K562 (cell line): ENCODE data around the gene MKNK2. TPM values are rescaled to one million over a fixed set of nuclear protein-coding genes. Genes with fewer than 3 reads are reported as not detected.

Source experiments
- DLX4 ChIP-seq: fragments of 250-450 bp; sonication (Bioruptor Pico); IDR thresholded peaks from 2 replicates; pipeline ENCODE4 v1.6.1; 2021; ENCODE audit warnings: mild to moderate bottlenecking
- MAFF ChIP-seq: IDR thresholded peaks from 2 replicates; pipeline ENCODE4 v1.6.1; 2012; ENCODE audit warnings: low read length, improper control_type of control experiment
- MYC ChIP-seq, 2 experiments: fragments of 250-450 bp in 1 of 2; sonication (Bioruptor Pico) in 1 of 2; IDR thresholded peaks; 2 replicates each; pipeline versions ENCODE4 v1.5.1 to v1.6.1; 2012 to 2021; ENCODE audit warnings: low read depth in 2 of 2, borderline replicate concordance in 1 of 2, improper control_type of control experiment in 1 of 2, low read length in 1 of 2, mild to moderate bottlenecking in 1 of 2, moderate library complexity in 1 of 2
- NFE2 ChIP-seq: IDR thresholded peaks from 2 replicates; pipeline ENCODE4 v1.6.1; 2014; ENCODE audit warnings: antibody characterized with exemption, low read depth
- ZNF12 ChIP-seq: sonication (generic); formaldehyde crosslinking; IDR thresholded peaks from 2 replicates; pipeline ENCODE4 v1.4.0; 2020; ENCODE audit warnings: mild to moderate bottlenecking, missing genetic modification reagents
- ZNF282 ChIP-seq: sonication (generic); formaldehyde crosslinking; IDR thresholded peaks from 2 replicates; pipeline ENCODE4 v1.8.1; 2023; ENCODE audit warnings: missing genetic modification reagents
- polyA plus RNA-seq, 8 experiments: library from polyadenylated mRNA; depleted of rRNA in 4 of 8; stranded (reverse) in 5 of 8; unstranded in 3 of 8; fragments of >200 nt; fragmentation: Nextera tagmentation in 2 of 8; fragmentation: Illumina TruSeq in 1 of 8; extraction: Ambion mirVana in 2 of 8; extraction: Trizol in 1 of 8; gene quantifications; 2 replicates each; pipeline versions ENCODE4 v1.2.1 to v1.2.3, GENCODE V29; 2011 to 2014; ENCODE audit warnings: inconsistent platforms in 1 of 8, missing spikeins in 1 of 8
- total RNA-seq, 7 experiments: library from RNA; depleted of rRNA in 6 of 7; stranded (reverse); fragments of >200 nt in 6 of 7; fragmentation: Illumina TruSeq in 2 of 7; extraction: Trizol in 2 of 7; gene quantifications; 2 replicates each; pipeline versions ENCODE4 v1.2.1 to v1.2.3, GENCODE V29; 2011 to 2021; ENCODE audit warnings: low replicate concordance in 1 of 7
- TF ChIP-seq, protein P1 (sequence below): fragments of 450-650 bp; IDR thresholded peaks from 2 replicates; pipeline ENCODE4 v1.6.1; 2016; ENCODE audit warnings: low read depth

MKNK2 gene
- total and polyA plus RNA-seq, 9 of the 15 experiments (the other 6 are each of a cell fraction or from before 2014, with no cell fraction given), result 5.1 to 191 (median 51.9) TPM

DNA sequence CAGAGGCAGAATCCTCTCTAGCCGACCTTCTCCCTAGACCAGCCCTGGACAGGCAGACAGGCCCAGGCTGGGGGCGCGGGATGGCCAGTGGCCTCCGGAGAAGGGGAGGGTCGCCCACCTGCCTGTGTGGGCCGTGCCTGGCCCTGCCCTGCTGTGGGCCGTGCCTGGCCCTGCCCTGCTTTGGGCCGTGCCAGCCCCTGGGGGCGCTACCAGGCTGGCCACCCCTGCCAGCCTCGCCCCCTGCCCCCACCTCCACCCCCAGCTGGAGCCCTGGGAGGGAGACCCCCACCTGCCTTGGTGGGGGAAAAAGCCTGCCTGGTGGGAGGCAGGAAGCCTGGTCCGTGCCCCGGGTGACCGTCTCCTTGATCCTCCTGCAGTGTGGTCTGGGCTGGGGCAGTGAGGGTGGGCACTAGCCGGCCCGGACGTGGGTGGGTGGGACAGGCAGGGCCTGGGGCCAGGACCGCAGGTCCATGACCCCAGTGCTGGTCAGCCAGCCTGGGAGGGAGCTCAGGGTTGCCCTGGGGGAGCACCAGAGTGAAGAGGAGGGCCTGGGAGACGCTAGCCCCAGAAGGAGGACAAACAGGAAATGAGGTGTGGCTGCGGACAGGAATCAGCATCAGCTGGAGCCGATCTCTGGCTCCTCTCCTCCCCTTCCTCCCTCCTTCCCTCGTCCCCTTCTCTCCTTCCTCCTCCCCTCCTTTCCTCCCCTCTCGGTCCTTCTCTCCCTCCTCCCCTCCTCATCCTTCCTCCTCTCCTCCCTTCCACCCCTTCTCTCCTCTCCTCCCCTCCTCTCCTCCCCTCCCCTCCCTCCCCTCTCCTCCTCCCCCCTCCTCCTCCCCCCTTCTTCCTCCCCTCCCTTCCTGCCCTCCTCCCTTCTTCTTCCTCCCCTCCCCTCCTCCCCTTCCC lies 5.1 kb upstream of the MKNK2 start (continued):
- TF ChIP-seq, protein P1, sequence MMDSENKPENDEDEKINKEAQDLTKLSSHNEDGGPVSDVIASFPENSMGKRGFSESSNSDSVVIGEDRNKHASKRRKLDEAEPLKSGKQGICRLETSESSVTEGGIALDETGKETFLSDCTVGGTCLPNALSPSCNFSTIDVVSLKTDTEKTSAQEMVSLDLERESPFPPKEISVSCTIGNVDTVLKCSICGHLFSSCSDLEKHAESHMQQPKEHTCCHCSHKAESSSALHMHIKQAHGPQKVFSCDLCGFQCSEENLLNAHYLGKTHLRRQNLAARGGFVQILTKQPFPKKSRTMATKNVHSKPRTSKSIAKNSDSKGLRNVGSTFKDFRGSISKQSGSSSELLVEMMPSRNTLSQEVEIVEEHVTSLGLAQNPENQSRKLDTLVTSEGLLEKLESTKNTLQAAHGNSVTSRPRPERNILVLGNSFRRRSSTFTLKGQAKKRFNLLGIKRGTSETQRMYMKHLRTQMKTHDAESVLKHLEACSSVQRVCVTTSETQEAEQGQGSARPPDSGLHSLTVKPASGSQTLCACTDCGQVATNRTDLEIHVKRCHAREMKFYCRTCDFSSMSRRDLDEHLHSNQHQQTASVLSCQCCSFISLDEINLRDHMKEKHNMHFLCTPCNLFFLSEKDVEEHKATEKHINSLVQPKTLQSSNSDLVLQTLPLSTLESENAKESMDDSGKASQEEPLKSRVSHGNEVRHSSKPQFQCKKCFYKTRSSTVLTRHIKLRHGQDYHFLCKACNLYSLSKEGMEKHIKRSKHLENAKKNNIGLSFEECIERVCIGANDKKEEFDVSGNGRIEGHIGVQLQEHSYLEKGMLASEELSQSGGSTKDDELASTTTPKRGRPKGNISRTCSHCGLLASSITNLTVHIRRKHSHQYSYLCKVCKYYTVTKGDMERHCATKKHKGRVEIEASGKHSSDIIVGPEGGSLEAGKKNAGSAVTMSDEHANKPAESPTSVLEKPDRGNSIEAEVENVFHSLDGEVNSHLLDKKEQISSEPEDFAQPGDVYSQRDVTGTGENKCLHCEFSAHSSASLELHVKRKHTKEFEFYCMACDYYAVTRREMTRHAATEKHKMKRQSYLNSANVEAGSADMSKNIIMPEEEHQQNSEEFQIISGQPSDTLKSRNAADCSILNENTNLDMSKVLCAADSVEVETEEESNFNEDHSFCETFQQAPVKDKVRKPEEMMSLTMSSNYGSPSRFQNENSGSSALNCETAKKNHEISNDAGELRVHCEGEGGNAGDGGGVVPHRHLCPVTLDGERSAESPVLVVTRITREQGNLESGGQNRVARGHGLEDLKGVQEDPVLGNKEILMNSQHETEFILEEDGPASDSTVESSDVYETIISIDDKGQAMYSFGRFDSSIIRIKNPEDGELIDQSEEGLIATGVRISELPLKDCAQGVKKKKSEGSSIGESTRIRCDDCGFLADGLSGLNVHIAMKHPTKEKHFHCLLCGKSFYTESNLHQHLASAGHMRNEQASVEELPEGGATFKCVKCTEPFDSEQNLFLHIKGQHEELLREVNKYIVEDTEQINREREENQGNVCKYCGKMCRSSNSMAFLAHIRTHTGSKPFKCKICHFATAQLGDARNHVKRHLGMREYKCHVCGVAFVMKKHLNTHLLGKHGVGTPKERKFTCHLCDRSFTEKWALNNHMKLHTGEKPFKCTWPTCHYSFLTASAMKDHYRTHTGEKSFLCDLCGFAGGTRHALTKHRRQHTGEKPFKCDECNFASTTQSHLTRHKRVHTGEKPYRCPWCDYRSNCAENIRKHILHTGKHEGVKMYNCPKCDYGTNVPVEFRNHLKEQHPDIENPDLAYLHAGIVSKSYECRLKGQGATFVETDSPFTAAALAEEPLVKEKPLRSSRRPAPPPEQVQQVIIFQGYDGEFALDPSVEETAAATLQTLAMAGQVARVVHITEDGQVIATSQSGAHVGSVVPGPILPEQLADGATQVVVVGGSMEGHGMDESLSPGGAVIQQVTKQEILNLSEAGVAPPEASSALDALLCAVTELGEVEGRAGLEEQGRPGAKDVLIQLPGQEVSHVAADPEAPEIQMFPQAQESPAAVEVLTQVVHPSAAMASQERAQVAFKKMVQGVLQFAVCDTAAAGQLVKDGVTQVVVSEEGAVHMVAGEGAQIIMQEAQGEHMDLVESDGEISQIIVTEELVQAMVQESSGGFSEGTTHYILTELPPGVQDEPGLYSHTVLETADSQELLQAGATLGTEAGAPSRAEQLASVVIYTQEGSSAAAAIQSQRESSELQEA, result no peak
- TF ChIP-seq DLX4 (CRISPR knock-in tag), result no peak
- no peak for TF ChIP-seq ZNF12 (CRISPR knock-in tag)
- TF ChIP-seq MYC (IDR thresholded peaks at IDR 0.05; ENCODE audit: low read depth, low read length), result peak; percentile 62; the same call in 1 of the 2 replicates
- no peak for TF ChIP-seq MYC (CRISPR knock-in tag; IDR thresholded peaks at IDR 0.05; ENCODE audit: borderline replicate concordance, low read depth)
- no peak for TF ChIP-seq NFE2
- no peak for TF ChIP-seq ZNF282 (CRISPR knock-in tag)
- no peak for TF ChIP-seq MAFF
